ENCODE measurements around the gene NFAM1.

DNA sequence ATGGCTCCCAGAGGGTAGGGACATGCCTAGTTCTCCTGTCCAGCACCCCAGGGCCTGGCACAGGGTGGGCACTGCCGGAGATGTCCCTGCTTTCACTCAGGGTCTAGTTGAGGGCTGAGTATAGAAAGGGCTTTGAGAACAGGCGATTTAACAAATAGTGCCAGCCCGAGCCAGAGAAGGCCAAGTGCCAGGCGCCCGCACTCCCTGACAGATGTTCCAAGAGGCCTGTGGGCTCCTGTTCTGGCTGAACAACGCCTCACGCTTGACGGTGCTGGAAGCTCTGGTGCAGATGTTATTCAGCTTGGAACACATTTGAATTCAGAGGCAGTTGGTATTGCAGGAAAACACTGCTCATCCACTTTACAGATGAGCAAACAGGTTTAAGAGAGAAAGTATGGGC lies 46.5 kb downstream of the NFAM1 start:
- TF ChIP-seq RCOR1 (IDR thresholded peaks at IDR 0.05; ENCODE audit: low read length) (no peak), CTCF (IDR thresholded peaks at IDR 0.05) (no peak), SIN3A (IDR thresholded peaks at IDR 0.05; ENCODE audit: borderline replicate concordance, low read depth, low read length) (no peak)

All from SK-N-SH (cell line).